Smooth muscle cell (in vitro differentiated cells): ENCODE data around the gene CAMTA2. TPM values are rescaled to one million over a fixed set of nuclear protein-coding genes. Genes with fewer than 3 reads are reported as not detected.

Experiments used
- DNase-seq: peaks from one replicate; lab custom pipeline; 2025; ENCODE audit not compliant: unreplicated experiment; lab: John Stamatoyannopoulos, UW
- H2AFZ ChIP-seq: fragments of 200-600 bp; sonication (generic); 2 replicates; pipeline ENCODE4 v1.6.0; 2016; ENCODE audit warnings: antibody characterized with exemption, low read depth, mild to moderate bottlenecking
- H3F3A ChIP-seq: fragments of 200-600 bp; sonication (generic); 2 replicates; pipeline ENCODE4 v1.6.0; 2017; ENCODE audit warnings: antibody characterized with exemption, low read depth
- H3K27ac ChIP-seq: fragments of 200-600 bp; sonication (generic); 2 replicates; pipeline ENCODE4 v1.5.1; 2016; ENCODE audit warnings: low read depth, mild to moderate bottlenecking
- H3K27me3 ChIP-seq: fragments of 200-600 bp; sonication (generic); 2 replicates; pipeline ENCODE4 v1.6.1; 2016; ENCODE audit warnings: low read depth, mild to moderate bottlenecking
- H3K36me3 ChIP-seq: fragments of 200-600 bp; sonication (generic); 2 replicates; pipeline ENCODE4 v1.5.1; 2016; ENCODE audit warnings: low read depth
- H3K4me1 ChIP-seq: fragments of 200-600 bp; sonication (generic); 2 replicates; pipeline ENCODE4 v1.5.1; 2016; ENCODE audit warnings: low read depth
- H3K4me2 ChIP-seq: fragments of 200-600 bp; sonication (generic); 2 replicates; pipeline ENCODE4 v1.6.0; 2016; ENCODE audit warnings: mild to moderate bottlenecking
- H3K4me3 ChIP-seq: fragments of 200-600 bp; sonication (generic); 2 replicates; pipeline ENCODE4 v1.5.1; 2016; ENCODE audit warnings: mild to moderate bottlenecking
- H3K79me2 ChIP-seq: fragments of 200-600 bp; sonication (generic); 2 replicates; pipeline ENCODE4 v1.6.0; 2016; ENCODE audit warnings: low read depth, mild to moderate bottlenecking
- H3K9ac ChIP-seq: fragments of 200-600 bp; sonication (generic); 2 replicates; pipeline ENCODE4 v1.6.0; 2016; ENCODE audit warnings: low read depth
- H3K9me3 ChIP-seq: fragments of 200-600 bp; sonication (generic); replicated peaks from 2 replicates; pipeline ENCODE4 v1.5.1; 2016; ENCODE audit warnings: low read depth
- H4K20me1 ChIP-seq: fragments of 200-600 bp; sonication (generic); 2 replicates; pipeline ENCODE4 v1.6.0; 2016; ENCODE audit warnings: low read depth
- WGBS: methylation state at CpG from one replicate; pipeline ENCODE4 v1.1.7; 2016; ENCODE audit warnings: low lambda C conversion rate; 5-methylcytosine and 5-hydroxymethylcytosine counted together
- polyA plus RNA-seq: library from polyadenylated mRNA; unstranded; fragments of >200 nt; fragmentation: Nextera tagmentation; extraction: Ambion mirVana; gene quantifications from 2 replicates; pipeline ENCODE4 v1.2.1, GENCODE V29; 2016
- total RNA-seq: library from RNA; depleted of rRNA; stranded (reverse); fragments of >200 nt; gene quantifications from 2 replicates; pipeline ENCODE4 v1.2.3, GENCODE V29; 2014
- TF ChIP-seq, protein P1 (sequence below): fragments of 200-600 bp; sonication (generic); IDR thresholded peaks from 2 replicates; pipeline ENCODE4 v1.5.1; 2017; ENCODE audit warnings: borderline replicate concordance, mild to moderate bottlenecking, antibody characterized with exemption; ENCODE audit not compliant: insufficient read depth, poor library complexity, severe bottlenecking

The CAMTA2 gene
- total and polyA plus RNA-seq, 2 experiments from 2014 or later = 5.1 to 26.2 TPM

DNA sequence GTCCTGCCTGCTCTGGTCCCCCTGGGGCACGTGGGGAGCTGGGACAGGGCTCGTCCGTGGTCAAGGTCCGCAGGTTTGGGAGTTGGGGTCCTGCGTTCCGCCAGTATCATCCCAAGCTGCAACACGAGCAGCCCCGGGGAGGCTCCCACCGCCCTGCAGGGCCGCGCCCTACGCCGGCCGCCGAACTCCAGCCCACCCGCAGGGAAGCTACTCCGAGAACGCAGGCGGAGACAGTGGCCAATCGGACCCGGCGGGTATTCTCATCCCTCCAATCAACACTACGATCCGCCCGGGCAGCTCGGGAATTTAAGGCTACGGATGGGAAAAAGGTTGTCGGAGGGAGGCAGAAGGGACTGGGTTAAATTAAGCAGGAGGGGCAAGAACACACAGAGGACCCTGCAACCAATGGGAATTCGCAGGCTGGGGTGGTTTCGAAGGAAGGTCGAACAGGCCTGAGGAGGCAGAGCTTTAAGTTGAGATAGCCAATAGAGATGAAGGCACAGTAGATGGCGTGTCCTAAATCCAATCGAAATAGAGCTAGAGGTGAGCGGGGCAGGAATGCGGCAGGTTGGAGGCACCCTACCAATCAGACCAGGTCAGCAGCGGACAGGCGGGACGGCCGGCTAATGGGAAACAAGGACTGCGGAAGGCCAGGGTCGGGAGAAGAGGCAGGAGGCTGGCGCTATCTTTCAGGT lies 20.5 kb downstream of the CAMTA2 start:
- Histone ChIP-seq H3K4me1 (peaks cover 9% of the 10 kb centered on the region), H3K36me3 (no peaks in the 10 kb centered on the region), H3K4me3 (peak overlapping the region; percentile 60), H4K20me1 (peaks cover 26% of the 10 kb centered on the region), H3K9ac (peak overlapping the region; percentile 86), H3K9me3 (no peaks in the 10 kb centered on the region), H3F3A (peaks cover 11% of the 10 kb centered on the region), H3K4me2 (peak overlapping the region; percentile 97), H3K27me3 (no peaks in the 10 kb centered on the region), H3K27ac (peak overlapping the region; percentile 95), H3K79me2 (peaks cover 46% of the 10 kb centered on the region), H2AFZ (no peak overlapping the region)
- TF ChIP-seq, protein P1, sequence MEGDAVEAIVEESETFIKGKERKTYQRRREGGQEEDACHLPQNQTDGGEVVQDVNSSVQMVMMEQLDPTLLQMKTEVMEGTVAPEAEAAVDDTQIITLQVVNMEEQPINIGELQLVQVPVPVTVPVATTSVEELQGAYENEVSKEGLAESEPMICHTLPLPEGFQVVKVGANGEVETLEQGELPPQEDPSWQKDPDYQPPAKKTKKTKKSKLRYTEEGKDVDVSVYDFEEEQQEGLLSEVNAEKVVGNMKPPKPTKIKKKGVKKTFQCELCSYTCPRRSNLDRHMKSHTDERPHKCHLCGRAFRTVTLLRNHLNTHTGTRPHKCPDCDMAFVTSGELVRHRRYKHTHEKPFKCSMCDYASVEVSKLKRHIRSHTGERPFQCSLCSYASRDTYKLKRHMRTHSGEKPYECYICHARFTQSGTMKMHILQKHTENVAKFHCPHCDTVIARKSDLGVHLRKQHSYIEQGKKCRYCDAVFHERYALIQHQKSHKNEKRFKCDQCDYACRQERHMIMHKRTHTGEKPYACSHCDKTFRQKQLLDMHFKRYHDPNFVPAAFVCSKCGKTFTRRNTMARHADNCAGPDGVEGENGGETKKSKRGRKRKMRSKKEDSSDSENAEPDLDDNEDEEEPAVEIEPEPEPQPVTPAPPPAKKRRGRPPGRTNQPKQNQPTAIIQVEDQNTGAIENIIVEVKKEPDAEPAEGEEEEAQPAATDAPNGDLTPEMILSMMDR = no peak
- DNase-seq = peak; percentile 85
- WGBS = 1% methylated on average over 42 of the region's 42 CpGs

DNA sequence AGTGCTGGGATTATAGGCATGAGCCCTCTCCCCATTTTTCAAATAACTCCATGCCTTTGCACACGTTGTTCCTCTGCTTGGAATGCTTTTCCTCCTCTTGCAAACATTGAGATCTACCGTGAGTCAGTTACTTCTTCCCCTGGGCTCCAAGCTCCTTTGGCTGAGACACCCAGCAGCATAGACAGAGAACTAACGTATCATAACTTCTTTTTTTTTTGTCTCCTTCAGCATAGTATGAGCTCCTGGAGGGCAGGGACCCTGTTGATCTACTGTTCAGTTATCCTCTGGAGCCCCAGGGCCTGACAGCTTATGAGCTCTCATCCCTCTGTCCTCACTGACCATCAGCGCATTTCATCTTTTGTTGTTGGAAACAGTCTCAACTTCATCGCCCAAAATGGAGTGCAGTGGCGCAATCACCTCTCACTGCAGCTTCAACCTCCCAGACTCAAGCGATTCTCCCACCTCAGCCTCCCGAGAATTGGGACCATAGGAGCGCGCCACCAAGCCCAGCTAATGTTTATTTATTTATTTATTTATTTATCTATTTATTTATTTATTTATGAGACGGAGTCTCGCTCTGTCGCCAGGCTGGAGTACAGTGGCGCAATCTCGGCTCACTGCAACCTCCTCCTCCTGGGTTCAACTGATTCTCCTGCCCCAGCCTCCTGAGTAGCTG lies 22.0 kb downstream of the CAMTA2 start:
- Histone ChIP-seq H3K9me3 (no peaks in the 10 kb centered on the region), H3F3A (peaks cover 11% of the 10 kb centered on the region), H3K4me1 (peaks cover 9% of the 10 kb centered on the region), H3K4me3 (no peak overlapping the region), H3K36me3 (no peaks in the 10 kb centered on the region), H3K4me2 (peak overlapping the region; percentile 97), H4K20me1 (peaks cover 12% of the 10 kb centered on the region), H3K9ac (no peak overlapping the region), H3K27me3 (no peaks in the 10 kb centered on the region), H3K27ac (peak overlapping the region; percentile 94), H2AFZ (no peak overlapping the region), H3K79me2 (peaks cover 33% of the 10 kb centered on the region)
- 98% methylated on average over 15 of the region's 15 CpGs for WGBS
- TF ChIP-seq, protein P1 = no peak
- DNase-seq = no peak

DNA sequence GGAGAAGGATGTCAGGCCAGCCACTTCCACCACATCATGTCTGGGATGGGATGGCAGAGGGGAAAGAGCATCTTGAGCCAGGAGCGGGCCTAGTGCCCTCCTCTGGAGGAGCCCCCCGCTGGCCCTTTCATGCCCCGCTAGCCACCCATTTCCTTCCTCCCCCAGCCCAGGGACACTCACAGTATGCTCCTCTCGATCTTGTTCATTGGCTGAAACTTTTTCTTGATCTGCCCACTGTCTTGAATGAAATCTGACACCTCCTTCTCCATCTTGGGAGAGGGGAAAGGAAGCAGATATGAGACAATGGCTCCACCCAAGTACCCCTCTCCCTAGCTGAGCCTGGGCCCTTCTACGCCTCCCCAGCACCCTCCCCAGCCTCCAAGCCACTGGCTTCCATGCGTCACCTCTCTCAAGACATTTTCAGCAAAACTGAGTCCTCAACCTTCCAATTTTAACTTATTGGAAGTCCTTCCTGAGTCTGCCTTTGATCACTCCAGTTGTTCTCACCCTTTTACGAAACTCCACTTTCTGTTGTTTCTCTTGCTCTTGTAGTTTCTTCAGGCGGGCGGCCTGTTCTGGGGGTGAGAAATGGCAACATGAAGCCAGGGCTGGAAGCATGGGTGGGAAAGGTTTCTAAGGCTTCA lies 27.1 kb downstream of the CAMTA2 start:
- H3K9ac ChIP-seq = no peak overlapping the region
- no peak overlapping the region for H2AFZ ChIP-seq
- no peaks in the 10 kb centered on the region for H3K36me3 ChIP-seq
- peaks cover 23% of the 10 kb centered on the region for H3K79me2 ChIP-seq
- H3K27me3 ChIP-seq = no peaks in the 10 kb centered on the region
- peaks cover 3% of the 10 kb centered on the region for H3F3A ChIP-seq
- no peak overlapping the region for H3K4me3 ChIP-seq
- TF ChIP-seq, protein P1 = no peak
- DNase-seq = no peak
- H4K20me1 ChIP-seq = no peaks in the 10 kb centered on the region
- no peak overlapping the region for H3K4me2 ChIP-seq
- no peaks in the 10 kb centered on the region for H3K9me3 ChIP-seq
- 94% methylated on average over 9 of the region's 9 CpGs for WGBS
- no peaks in the 10 kb centered on the region for H3K4me1 ChIP-seq
- no peak overlapping the region for H3K27ac ChIP-seq
